Mesenchymal stem cell (in vitro differentiated cells and primary cell): ENCODE measurements around the gene IL17RE.
"Not testable (repeated sequence)": the region's sequence is repeated elsewhere in the genome, so short reads cannot be mapped to it uniquely, and the experiment has no call there.

Experiments
- DNase-seq: peaks from one replicate; pipeline ENCODE4 v3.0.0-alpha.2; 2013
- H2AFZ ChIP-seq: one replicate; pipeline ENCODE4 v1.6.1; 2013; ENCODE audit warnings: low read depth, mild to moderate bottlenecking, control low read depth, inconsistent platforms, low read length, moderate library complexity
- H2AK5ac ChIP-seq: 2 replicates; pipeline ENCODE4 v1.6.1; 2013; ENCODE audit warnings: low read length, moderate library complexity, mild to moderate bottlenecking, inconsistent platforms; ENCODE audit not compliant: severe bottlenecking
- H2BK120ac ChIP-seq: one replicate; pipeline ENCODE4 v1.6.1; 2013; ENCODE audit warnings: low read depth, mild to moderate bottlenecking, inconsistent platforms, low read length, moderate library complexity
- H2BK12ac ChIP-seq, 2 experiments: one replicate each; pipeline ENCODE4 v1.6.1; 2013; ENCODE audit warnings: inconsistent platforms in 2 of 2, low read length in 2 of 2, mild to moderate bottlenecking in 2 of 2, moderate library complexity in 2 of 2, control low read depth in 1 of 2
- H2BK15ac ChIP-seq: one replicate; pipeline ENCODE4 v1.6.1; 2013; ENCODE audit warnings: mild to moderate bottlenecking, low read depth, inconsistent platforms; ENCODE audit not compliant: poor library complexity, severe bottlenecking
- H2BK5ac ChIP-seq: 2 replicates; pipeline ENCODE4 v1.6.1; 2013; ENCODE audit warnings: low read depth, mild to moderate bottlenecking, low read length, control low read depth, inconsistent platforms; ENCODE audit not compliant: poor library complexity, severe bottlenecking
- H3K14ac ChIP-seq, 2 experiments: one replicate each; pipeline ENCODE4 v1.6.1; 2013; ENCODE audit warnings: inconsistent platforms in 2 of 2, low read length in 2 of 2, control low read depth in 1 of 2, mild to moderate bottlenecking in 1 of 2, moderate library complexity in 1 of 2
- H3K18ac ChIP-seq, 2 experiments: one replicate each; pipeline ENCODE4 v1.6.1; 2013; ENCODE audit warnings: inconsistent platforms in 2 of 2, low read length in 2 of 2, control low read depth in 1 of 2, low read depth in 1 of 2, mild to moderate bottlenecking in 1 of 2
- H3K23ac ChIP-seq, 2 experiments: one replicate each; pipeline ENCODE4 v1.6.1; 2013; ENCODE audit warnings: inconsistent platforms in 2 of 2, low read length in 2 of 2, mild to moderate bottlenecking in 2 of 2, moderate library complexity in 2 of 2, control low read depth in 1 of 2
- H3K27ac ChIP-seq: 2 replicates; pipeline ENCODE4 v1.5.1; 2013; ENCODE audit warnings: mild to moderate bottlenecking, moderate library complexity, low read length, control low read depth, inconsistent platforms; ENCODE audit not compliant: poor library complexity, severe bottlenecking
- H3K27me3 ChIP-seq, 2 experiments: 2 replicates each; pipeline versions ENCODE4 v1.6.1 to v1.7.0; 2013; ENCODE audit warnings: low read length in 2 of 2, mild to moderate bottlenecking in 2 of 2, moderate library complexity in 2 of 2, control low read depth in 1 of 2, inconsistent platforms in 1 of 2; ENCODE audit not compliant: control insufficient read depth in 1 of 2, insufficient read depth in 1 of 2
- H3K36me3 ChIP-seq, 2 experiments: 2 replicates each; pipeline versions ENCODE4 v1.6.1 to v1.7.0; 2013; ENCODE audit warnings: low read length in 2 of 2, control low read depth in 1 of 2, inconsistent platforms in 1 of 2, low read depth in 1 of 2, mild to moderate bottlenecking in 1 of 2; ENCODE audit not compliant: insufficient read depth in 2 of 2, control insufficient read depth in 1 of 2
- H3K4ac ChIP-seq, 2 experiments: one replicate each; pipeline ENCODE4 v1.6.1; 2013; ENCODE audit warnings: inconsistent platforms in 2 of 2, low read length in 2 of 2, mild to moderate bottlenecking in 2 of 2, moderate library complexity in 2 of 2, control low read depth in 1 of 2, low read depth in 1 of 2
- H3K4me1 ChIP-seq: 2 replicates; pipeline ENCODE4 v1.6.1; 2013; ENCODE audit warnings: low read depth, low read length, control low read depth; ENCODE audit not compliant: control insufficient read depth, insufficient read depth
- H3K4me2 ChIP-seq: 2 replicates; pipeline ENCODE4 v1.6.1; 2013; ENCODE audit warnings: low read length, mild to moderate bottlenecking, inconsistent platforms; ENCODE audit not compliant: poor library complexity, severe bottlenecking
- H3K4me3 ChIP-seq, 2 experiments: 2 replicates each; pipeline versions ENCODE4 v1.5.1 to v1.7.0; 2013; ENCODE audit warnings: low read length in 2 of 2, mild to moderate bottlenecking in 2 of 2, control low read depth in 1 of 2, low read depth in 1 of 2; ENCODE audit not compliant: insufficient read depth in 1 of 2
- H3K79me1 ChIP-seq: replicated peaks from 2 replicates; pipeline ENCODE4 v1.6.1; 2013; ENCODE audit warnings: mild to moderate bottlenecking, control low read depth, low read length, inconsistent platforms; ENCODE audit not compliant: poor library complexity, severe bottlenecking
- H3K9ac ChIP-seq: 2 replicates; pipeline ENCODE4 v1.7.0; 2013; ENCODE audit warnings: mild to moderate bottlenecking, low read length, moderate library complexity
- H3K9me3 ChIP-seq: 2 replicates; pipeline ENCODE4 v1.7.0; 2013; ENCODE audit warnings: mild to moderate bottlenecking, low read length; ENCODE audit not compliant: control insufficient read depth
- H4K8ac ChIP-seq: one replicate; pipeline ENCODE4 v1.6.1; 2013; ENCODE audit warnings: inconsistent platforms, mild to moderate bottlenecking, low read length, moderate library complexity
- H4K91ac ChIP-seq: one replicate; pipeline ENCODE4 v1.6.1; 2013; ENCODE audit warnings: mild to moderate bottlenecking, low read length, inconsistent platforms
- WGBS: methylation state at CpG from one replicate; pipeline ENCODE4 v1.1.7; 2013; ENCODE audit warnings: mixed read lengths; 5-methylcytosine and 5-hydroxymethylcytosine counted together

IL17RE gene

DNA sequence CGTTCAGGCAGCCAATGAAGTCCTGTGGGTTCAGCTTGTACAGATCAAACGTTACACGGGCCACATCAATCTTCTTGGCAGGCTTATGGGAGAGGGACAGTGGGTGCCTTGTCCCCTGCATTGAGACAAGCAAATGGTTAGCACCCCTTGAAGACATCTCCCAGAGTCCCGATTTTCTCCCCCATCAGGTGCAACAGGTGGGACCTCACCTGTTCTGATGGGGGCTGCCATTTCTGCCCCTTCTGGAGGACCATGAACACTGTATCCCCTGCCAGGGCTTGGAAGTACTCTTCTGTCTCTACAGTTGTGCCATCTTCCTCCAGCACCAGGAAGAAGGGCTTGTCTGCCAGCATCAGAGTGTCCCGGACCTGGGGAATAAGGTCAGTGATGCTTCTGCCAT, 32.7 kb upstream of the IL17RE start:
- Histone ChIP-seq H3K79me1 (no peaks in the 10 kb centered on the region), H3K9me3 (no peaks in the 10 kb centered on the region), H2BK15ac (no peak overlapping the region), H3K27ac (no peak overlapping the region), H3K9ac (no peak overlapping the region), H3K27me3 (no peaks in the 10 kb centered on the region), H3K36me3 (no peaks in the 10 kb centered on the region), H2BK12ac (peak overlapping the region in 1 of 2 experiments; percentile 39), H3K4me3 (no peak overlapping the region), H2AFZ (no peak overlapping the region), H3K23ac (no peak overlapping the region), H4K91ac (peak overlapping the region; percentile 39), H2BK5ac (no peak overlapping the region), H3K18ac (no peak overlapping the region), H3K4me2 (no peak overlapping the region), H3K4me1 (peaks cover 3% of the 10 kb centered on the region), H2AK5ac (no peak overlapping the region), H3K4ac (no peak overlapping the region), H3K14ac (no peak overlapping the region), H4K8ac (no peak overlapping the region), H2BK120ac (no peak overlapping the region)
- DNase-seq, result no peak
- 92% methylated on average over 5 of the region's 5 CpGs for WGBS

DNA sequence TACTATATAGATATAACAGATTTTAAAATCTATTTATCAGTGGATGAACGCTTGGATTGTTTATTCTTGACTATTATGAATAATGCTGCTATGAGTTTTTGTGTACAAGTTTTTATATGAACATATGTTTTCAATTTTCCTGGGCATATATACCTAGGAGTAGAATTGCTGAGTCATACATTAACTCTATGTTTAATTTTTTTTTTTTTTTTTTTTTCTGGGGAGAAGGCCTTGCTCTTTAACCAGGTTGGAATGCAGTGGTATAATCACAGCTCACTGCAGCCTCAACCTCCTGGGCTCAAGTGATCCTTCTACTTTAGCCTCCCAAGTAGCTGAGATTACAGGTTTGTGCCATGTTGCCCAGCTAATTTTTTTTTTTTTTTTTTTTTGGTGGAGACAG, 31.7 kb upstream of the IL17RE start:
- Histone ChIP-seq H3K4me3 (no peak overlapping the region), H3K9ac (peak overlapping the region; percentile 22)

DNA sequence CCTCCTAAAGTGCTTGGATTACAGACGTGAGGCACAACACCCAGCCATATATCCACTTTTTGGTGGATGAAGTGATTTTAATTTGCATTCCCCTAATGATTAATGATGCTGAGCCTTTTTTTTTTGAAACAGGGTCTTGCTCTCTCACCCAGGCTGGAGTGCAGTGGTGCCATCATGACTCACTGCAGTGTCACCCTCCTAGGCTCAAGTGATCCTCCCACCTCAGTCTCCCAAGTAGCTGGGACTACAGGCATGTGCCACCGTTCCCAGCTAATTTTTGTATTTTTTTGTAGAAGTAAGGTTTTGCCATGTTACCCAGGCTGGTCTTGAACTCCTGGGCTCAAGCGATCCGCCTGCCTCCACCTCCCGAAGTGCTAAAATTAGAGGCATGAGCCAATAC, 30.6 kb upstream of the IL17RE start:
- H4K8ac ChIP-seq, H3K9ac ChIP-seq, H3K4ac ChIP-seq, H3K27me3 ChIP-seq, H2BK120ac ChIP-seq, H3K4me2 ChIP-seq, H2BK15ac ChIP-seq, H2AFZ ChIP-seq, H3K9me3 ChIP-seq, H3K79me1 ChIP-seq, H2AK5ac ChIP-seq, H4K91ac ChIP-seq, H3K4me3 ChIP-seq, H3K27ac ChIP-seq, H3K14ac ChIP-seq, H3K36me3 ChIP-seq, H3K4me1 ChIP-seq, DNase-seq, H2BK5ac ChIP-seq, H3K18ac ChIP-seq, H3K23ac ChIP-seq: not testable (repeated sequence)
- 97% methylated on average over 5 of the region's 5 CpGs for WGBS
- peak overlapping the region in 1 of 2 experiments; percentile 93 for H2BK12ac ChIP-seq

More for the DNA sequence above, 31.7 kb upstream of the IL17RE start:
- H2BK15ac ChIP-seq, result no peak overlapping the region
- H3K18ac ChIP-seq, result no peak overlapping the region
- no peaks in the 10 kb centered on the region for H3K36me3 ChIP-seq
- no peaks in the 10 kb centered on the region for H3K27me3 ChIP-seq
- H3K4me2 ChIP-seq, result no peak overlapping the region
- H3K4me1 ChIP-seq, result peaks cover 1% of the 10 kb centered on the region
- no peak overlapping the region for H2BK12ac ChIP-seq
- no peak overlapping the region for H4K8ac ChIP-seq
- H2BK5ac ChIP-seq, result no peak overlapping the region
- H2AK5ac ChIP-seq, result no peak overlapping the region
- H3K79me1 ChIP-seq, result no peaks in the 10 kb centered on the region
- H3K14ac ChIP-seq, result no peak overlapping the region
- H4K91ac ChIP-seq, result no peak overlapping the region
- no peak overlapping the region for H3K4ac ChIP-seq
- no CpG with 5 or more reads among the region's 1 CpG for WGBS
- H3K23ac ChIP-seq, result no peak overlapping the region
- H3K27ac ChIP-seq, result no peak overlapping the region
- no peak overlapping the region for H2AFZ ChIP-seq
- DNase-seq, result peak; percentile 27
- no peaks in the 10 kb centered on the region for H3K9me3 ChIP-seq
- H2BK120ac ChIP-seq, result no peak overlapping the region

DNA sequence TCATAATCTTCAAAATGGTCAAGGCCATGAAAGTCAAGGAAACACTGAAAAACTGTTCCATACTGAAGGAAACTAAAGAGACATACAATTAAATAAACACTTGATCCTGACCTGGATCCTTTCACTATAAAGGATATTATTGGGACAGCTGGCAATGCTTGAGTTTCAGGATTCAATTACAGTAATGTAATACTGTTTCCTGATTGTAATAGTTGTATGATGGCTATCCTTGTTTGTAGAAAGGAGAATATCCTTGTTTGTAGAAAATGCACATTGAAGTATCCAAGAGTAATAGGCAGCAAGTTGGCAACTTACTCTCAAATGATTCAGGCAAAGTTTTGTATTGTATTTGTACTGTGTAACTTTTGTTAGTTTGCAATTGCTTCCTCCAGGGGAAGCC, 27.2 kb upstream of the IL17RE start:
- Histone ChIP-seq H3K23ac (no peak overlapping the region), H3K4me3 (no peak overlapping the region), H2AK5ac (no peak overlapping the region), H3K9ac (no peak overlapping the region), H3K4ac (no peak overlapping the region), H3K18ac (no peak overlapping the region), H2BK5ac (no peak overlapping the region), H3K36me3 (no peaks in the 10 kb centered on the region), H3K4me2 (no peak overlapping the region), H3K9me3 (no peaks in the 10 kb centered on the region), H3K27ac (no peak overlapping the region), H4K8ac (no peak overlapping the region), H3K27me3 (peaks cover 0 to 4% of the 10 kb centered on the region in 2 experiments), H2BK15ac (no peak overlapping the region), H2AFZ (no peak overlapping the region), H2BK120ac (no peak overlapping the region), H2BK12ac (no peak overlapping the region), H3K79me1 (no peaks in the 10 kb centered on the region), H4K91ac (no peak overlapping the region), H3K4me1 (peaks cover 1% of the 10 kb centered on the region), H3K14ac (no peak overlapping the region)
- no peak for DNase-seq
